GOT3 (cell line): ENCODE results near the gene CMTM4.
"Not testable (repeated sequence)": the region's sequence is repeated elsewhere in the genome, so short reads cannot be mapped to it uniquely, and the experiment has no call there.

ENCODE experiments used
- DNase-seq: peaks from one replicate; lab custom pipeline; 2025; ENCODE audit warnings: mixed read lengths; lab: John Stamatoyannopoulos, UW

CMTM4 gene

GRCh38 chr16:66592814-66593213 is 103.7 kb downstream of the CMTM4 start:
- no peak for DNase-seq

GRCh38 chr16:66592241-66592640 is 104.3 kb downstream of the CMTM4 start:
- no peak for DNase-seq

- DNase-seq, result no peak
Observed at GRCh38 chr16:66591018-66591417, 105.5 kb downstream of the CMTM4 start.

- no peak for DNase-seq
Observed at GRCh38 chr16:66590322-66590721, 106.2 kb downstream of the CMTM4 start.

GRCh38 chr16:66588981-66589713 is 107.4 kb downstream of the CMTM4 start:
- no peak for DNase-seq

- no peak for DNase-seq
Observed at GRCh38 chr16:66587881-66588600, 108.5 kb downstream of the CMTM4 start.

GRCh38 chr16:66585481-66586239 is 110.9 kb downstream of the CMTM4 start:
- no peak for DNase-seq

- no peak for DNase-seq
Observed at GRCh38 chr16:66581246-66581952, 115.1 kb downstream of the CMTM4 start.

- no peak for DNase-seq
Observed at GRCh38 chr16:66580605-66581209, 115.8 kb downstream of the CMTM4 start.

GRCh38 chr16:66578651-66579531 is 117.7 kb downstream of the CMTM4 start, which contains the start of gene CMTM2:
CMTM2 (plus strand) TSS chr16:66579463; CDS start chr16:66579608, 145 bp downstream.
- no peak for DNase-seq

- DNase-seq, result no peak
Observed at GRCh38 chr16:66576296-66576695, 120.2 kb downstream of the CMTM4 start.

GRCh38 chr16:66575060-66575459 is 121.5 kb downstream of the CMTM4 start:
- DNase-seq, result no peak

GRCh38 chr16:66574531-66574930 is 122.0 kb downstream of the CMTM4 start:
- no peak for DNase-seq

- no peak for DNase-seq
Observed at GRCh38 chr16:66574081-66574480, 122.5 kb downstream of the CMTM4 start.

- DNase-seq, result no peak
Observed at GRCh38 chr16:66572356-66572755, 124.2 kb downstream of the CMTM4 start.

GRCh38 chr16:66569827-66570405 is 126.6 kb downstream of the CMTM4 start:
- no peak for DNase-seq

- no peak for DNase-seq
Observed at GRCh38 chr16:66569131-66569530, 127.4 kb downstream of the CMTM4 start.

GRCh38 chr16:66568355-66568754 is 128.2 kb downstream of the CMTM4 start:
- no peak for DNase-seq

GRCh38 chr16:66567270-66567669 is 129.3 kb downstream of the CMTM4 start:
- not testable (repeated sequence) for DNase-seq
